K562 (cell line): ENCODE measurements around the gene RBM28. TPM values are rescaled to one million over a fixed set of nuclear protein-coding genes. Genes with fewer than 3 reads are reported as not detected.

Experiments
- ASH1L ChIP-seq: fragments of 450-650 bp; IDR thresholded peaks from 2 replicates; pipeline ENCODE4 v1.6.1; 2018; ENCODE audit warnings: borderline replicate concordance, mild to moderate bottlenecking, low read depth; ENCODE audit not compliant: partially characterized antibody
- CAMTA2 ChIP-seq: fragments of 250-450 bp; sonication (Bioruptor Pico); conservative IDR thresholded peaks from 2 replicates; pipeline ENCODE4 v1.5.1; 2022
- CHD2 ChIP-seq: IDR thresholded peaks from 2 replicates; pipeline ENCODE4 v1.6.1; 2011; ENCODE audit warnings: low read depth, low read length
- CTCF ChIP-seq, 3 experiments: IDR thresholded peaks in 2 of 3; conservative IDR thresholded peaks in 1 of 3; 2 replicates each; pipeline ENCODE4 v1.5.1; 2011 to 2012; ENCODE audit warnings: low read length in 3 of 3, mild to moderate bottlenecking in 3 of 3, control low read depth in 2 of 3, improper control_type of control experiment in 1 of 3, inconsistent platforms in 1 of 3, low read depth in 1 of 3, mixed read lengths in 1 of 3, moderate library complexity in 1 of 3; ENCODE audit not compliant: insufficient read depth in 2 of 3
- CTCFL ChIP-seq: IDR thresholded peaks from 2 replicates; pipeline ENCODE4 v1.6.1; 2011; ENCODE audit warnings: borderline replicate concordance, low read depth, mild to moderate bottlenecking, moderate library complexity, low read length; ENCODE audit not compliant: insufficient read depth, poor library complexity, severe bottlenecking
- DNMT1 ChIP-seq: fragments of 450-650 bp; IDR thresholded peaks from 2 replicates; pipeline ENCODE4 v1.6.1; 2016; ENCODE audit warnings: antibody characterized with exemption, mild to moderate bottlenecking
- EHMT2 ChIP-seq: fragments of 450-650 bp; IDR thresholded peaks from 2 replicates; pipeline ENCODE4 v1.6.1; 2018; ENCODE audit warnings: antibody characterized with exemption
- ETV6 ChIP-seq, 3 experiments: fragments of 150-350 bp in 1 of 3; sonication (generic) in 1 of 3; formaldehyde crosslinking in 1 of 3; IDR thresholded peaks; 2 replicates each; pipeline versions ENCODE4 v1.6.1 to v1.8.0; 2014 to 2022; ENCODE audit warnings: borderline replicate concordance in 2 of 3, low read depth in 2 of 3, antibody characterized with exemption in 1 of 3, low read length in 1 of 3, mild to moderate bottlenecking in 1 of 3, missing genetic modification reagents in 1 of 3
- GTF3C2 ChIP-seq: IDR thresholded peaks from 3 replicates; pipeline ENCODE4 v1.6.1; 2011; ENCODE audit warnings: borderline replicate concordance, mild to moderate bottlenecking, moderate library complexity; ENCODE audit not compliant: insufficient read length; ENCODE audit errors: extremely low read depth
- KLF6 ChIP-seq: fragments of 250-450 bp; sonication (Bioruptor Pico); IDR thresholded peaks from 2 replicates; pipeline ENCODE4 v1.4.0; 2020; ENCODE audit warnings: mild to moderate bottlenecking, moderate library complexity, borderline replicate concordance
- MEF2A ChIP-seq: IDR thresholded peaks from 2 replicates; pipeline ENCODE4 v1.6.1; 2011; ENCODE audit warnings: low read depth, mild to moderate bottlenecking, low read length, moderate library complexity; ENCODE audit not compliant: control insufficient read depth
- NR1H2 ChIP-seq: sonication (generic); formaldehyde crosslinking; IDR thresholded peaks from 2 replicates; pipeline ENCODE4 v1.4.0; 2020; ENCODE audit warnings: mild to moderate bottlenecking, missing genetic modification reagents
- NR3C1 ChIP-seq: sonication (generic); formaldehyde crosslinking; IDR thresholded peaks from 2 replicates; pipeline ENCODE4 v1.8.1; 2022; ENCODE audit warnings: missing genetic modification reagents
- OTX1 ChIP-seq: fragments of 450-650 bp; formaldehyde crosslinking; IDR thresholded peaks from 2 replicates; pipeline ENCODE4 v1.4.0; 2022; ENCODE audit warnings: mild to moderate bottlenecking
- POLR3A ChIP-seq: IDR thresholded peaks from 2 replicates; pipeline ENCODE4 v1.6.1; 2011; ENCODE audit warnings: borderline replicate concordance, mild to moderate bottlenecking, moderate library complexity; ENCODE audit not compliant: insufficient read length, insufficient read depth; ENCODE audit errors: extremely low read depth
- PRMT5 ChIP-seq: sonication (generic); formaldehyde crosslinking; IDR thresholded peaks from 2 replicates; pipeline ENCODE4 v1.5.0; 2020; ENCODE audit warnings: missing genetic modification reagents
- RFX1 ChIP-seq: fragments of 450-650 bp; IDR thresholded peaks from 2 replicates; pipeline ENCODE4 v1.6.1; 2016; ENCODE audit warnings: mild to moderate bottlenecking, moderate library complexity
- SMARCA4 ChIP-seq: fragments of 450-650 bp; IDR thresholded peaks from 2 replicates; pipeline ENCODE4 v1.6.1; 2016
- SMC3 ChIP-seq: conservative IDR thresholded peaks from 2 replicates; pipeline ENCODE4 v1.6.1; 2011; ENCODE audit warnings: low read depth, low read length, improper control_type of control experiment; ENCODE audit not compliant: insufficient read depth
- THRAP3 ChIP-seq: fragments of 450-650 bp; IDR thresholded peaks from 2 replicates; pipeline ENCODE4 v1.6.1; 2016; ENCODE audit warnings: mild to moderate bottlenecking, inconsistent platforms, borderline replicate concordance
- ZNF316 ChIP-seq: fragments of 450-650 bp; IDR thresholded peaks from 2 replicates; pipeline ENCODE4 v1.6.1; 2016
- polyA plus RNA-seq, 8 experiments: library from polyadenylated mRNA; depleted of rRNA in 4 of 8; stranded (reverse) in 5 of 8; unstranded in 3 of 8; fragments of >200 nt; fragmentation: Nextera tagmentation in 2 of 8; fragmentation: Illumina TruSeq in 1 of 8; extraction: Ambion mirVana in 2 of 8; extraction: Trizol in 1 of 8; gene quantifications; 2 replicates each; pipeline versions ENCODE4 v1.2.1 to v1.2.3, GENCODE V29; 2011 to 2014; ENCODE audit warnings: inconsistent platforms in 1 of 8, missing spikeins in 1 of 8
- total RNA-seq, 7 experiments: library from RNA; depleted of rRNA in 6 of 7; stranded (reverse); fragments of >200 nt in 6 of 7; fragmentation: Illumina TruSeq in 2 of 7; extraction: Trizol in 2 of 7; gene quantifications; 2 replicates each; pipeline versions ENCODE4 v1.2.1 to v1.2.3, GENCODE V29; 2011 to 2021; ENCODE audit warnings: low replicate concordance in 1 of 7

Gene RBM28
- total and polyA plus RNA-seq, 9 of the 15 experiments (the other 6 are each of a cell fraction or from before 2014, with no cell fraction given) = 65.8 to 213 (median 138) TPM

DNA sequence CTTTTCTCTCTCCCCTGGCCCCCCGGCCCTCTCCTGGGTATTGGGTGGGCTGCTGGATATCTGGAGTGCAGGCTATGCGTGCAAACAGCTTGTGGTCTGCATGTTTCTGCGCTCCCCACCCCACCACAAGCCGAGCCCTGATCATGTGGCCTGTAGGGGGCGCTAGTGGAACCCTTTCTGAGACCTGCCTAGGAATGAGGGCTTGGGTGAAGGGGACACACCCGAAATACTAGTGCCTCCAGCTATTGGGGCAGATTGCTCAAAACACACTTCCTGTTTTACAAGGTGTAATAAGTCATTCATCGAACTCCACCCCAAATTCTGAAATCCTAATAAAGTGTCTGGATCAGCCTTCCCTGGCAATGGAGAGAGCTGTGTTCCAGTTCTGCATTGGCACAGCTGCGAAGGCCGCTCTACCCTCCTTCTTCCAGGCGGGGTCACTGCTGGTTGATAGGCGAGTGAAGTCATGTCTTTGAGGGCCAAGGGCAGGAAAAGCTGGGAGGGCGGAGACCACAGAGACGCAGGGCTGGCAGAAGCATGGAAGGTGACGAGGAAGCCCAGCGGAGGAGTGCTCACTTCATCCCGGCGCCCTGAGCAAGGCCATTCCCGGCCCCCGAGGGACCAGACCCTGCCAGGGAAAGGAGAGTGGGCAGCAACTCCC lies 37.6 kb upstream of the RBM28 start (continued):
- TF ChIP-seq CTCFL = peak; percentile 82
- TF ChIP-seq OTX1 = no peak
- TF ChIP-seq PRMT5 (CRISPR knock-in tag) = no peak
- no peak for TF ChIP-seq ASH1L
- no peak for TF ChIP-seq RFX1
- TF ChIP-seq CHD2 = no peak
- TF ChIP-seq NR1H2 = peak; percentile 43; the same call in 1 of the 2 replicates
- TF ChIP-seq GTF3C2 = no peak
- no peak for TF ChIP-seq THRAP3
- TF ChIP-seq SMARCA4 = no peak
- TF ChIP-seq MEF2A = no peak
- peak; percentile 84 to 98 (median 86) for TF ChIP-seq CTCF (IDR thresholded peaks at IDR 0.05 in 2 of 3, conservative IDR thresholded peaks at IDR 0.05 in 1 of 3; ENCODE audit: insufficient read depth in 2 of 3, low read depth in 1 of 3, low read length in 3 of 3)
- no peak for TF ChIP-seq KLF6 (CRISPR knock-in tag)
- no peak for TF ChIP-seq DNMT1
- TF ChIP-seq ZNF316 = no peak
- TF ChIP-seq SMC3 = peak; percentile 35; the same call in 1 of the 2 replicates
- TF ChIP-seq NR3C1 (CRISPR knock-in tag) = 0 out of 2 replicates have a peak, but pooled peaks have one; percentile 27
- TF ChIP-seq CAMTA2 = no peak
- TF ChIP-seq POLR3A = no peak
- TF ChIP-seq ETV6 (IDR thresholded peaks at IDR 0.05; ENCODE audit: borderline replicate concordance in 1 of 2, low read depth in 2 of 2, low read length in 1 of 2) = no peak
- TF ChIP-seq ETV6 (CRISPR knock-in tag; IDR thresholded peaks at IDR 0.05; ENCODE audit: borderline replicate concordance) = no peak
- TF ChIP-seq EHMT2 = no peak
